HCT116 (cell line): ENCODE results near the gene PCNX1. TPM values are rescaled to one million over a fixed set of nuclear protein-coding genes. Genes with fewer than 3 reads are reported as not detected.

Source experiments
- ATAC-seq: fragments of 200-7000 bp; cut with Tn5 transposase; 2 replicates; pipeline ENCODE4 v1.9.1; 2020; ENCODE audit warnings: mild to moderate bottlenecking, moderate library complexity
- BruUV-seq: library from RNA; stranded (reverse); fragments of 400-500 nt; replicated peaks from 2 replicates; lab custom pipeline; 2021; lab: Mats Ljungman, UMichigan
- CTCF ChIA-PET: fragments of 300-600 bp; sonication (Branson Sonifier 250); formaldehyde crosslinking; loops from one replicate; lab custom pipeline; 2021; ENCODE audit warnings: antibody characterized with exemption; lab: Charles Lee
- POLR2A ChIA-PET: fragments of 300-600, 350-600 bp; sonication (Branson Sonifier 250); formaldehyde crosslinking; loops from one replicate; lab custom pipeline; 2021; ENCODE audit warnings: antibody characterized with exemption; lab: Charles Lee
- RAD21 ChIA-PET, 2 experiments: fragments of 300-600 bp; sonication (Branson Sonifier 250); formaldehyde crosslinking; loops; one replicate each; lab custom pipeline; 2023; ENCODE audit warnings: low total read pairs in 2 of 2; ENCODE audit not compliant: uncharacterized antibody in 2 of 2, unreplicated experiment in 2 of 2, low non-redundant PET in 1 of 2; lab: Charles Lee
- DNase-seq: peaks from one replicate; pipeline ENCODE4 v3.0.0-alpha.2; 2010; ENCODE audit warnings: low read depth, low spot score
- H2AFZ ChIP-seq: fragments of 200-600 bp; shearing (Covaris generic), sonication (generic); 2 replicates; pipeline ENCODE4 v1.6.1; 2017; ENCODE audit warnings: low read depth, mixed run types, mixed read lengths, antibody characterized with exemption, low read length; ENCODE audit not compliant: poor library complexity, severe bottlenecking
- H3K27ac ChIP-seq: 2 replicates; pipeline ENCODE4 v1.5.1; 2012; ENCODE audit warnings: low read depth, low read length
- H3K27me3 ChIP-seq: fragments of 200-600 bp; sonication (generic); 2 replicates; pipeline ENCODE4 v1.6.1; 2016; ENCODE audit warnings: mixed run types, low read length, mixed read lengths; ENCODE audit not compliant: insufficient read depth
- H3K36me3 ChIP-seq, 2 experiments: fragments of 200-500 bp in 1 of 2; fragments of 200-600 bp in 1 of 2; sonication (Bioruptor generic) in 1 of 2; sonication (generic) in 1 of 2; 2 replicates each; pipeline versions ENCODE4 v1.5.1 to v1.6.1; 2014 to 2016; ENCODE audit warnings: low read length in 2 of 2, inconsistent platforms in 1 of 2, mixed read lengths in 1 of 2, mixed run types in 1 of 2; ENCODE audit not compliant: insufficient read depth in 2 of 2, control insufficient read depth in 1 of 2
- H3K4me1 ChIP-seq, 2 experiments: fragments of 200-600 bp in 1 of 2; sonication (generic) in 1 of 2; 2 replicates each; pipeline versions ENCODE4 v1.5.1 to v1.6.1; 2012 to 2017; ENCODE audit warnings: low read length in 2 of 2, inconsistent platforms in 1 of 2, mild to moderate bottlenecking in 1 of 2, mixed read lengths in 1 of 2, mixed run types in 1 of 2, moderate library complexity in 1 of 2; ENCODE audit not compliant: insufficient read depth in 2 of 2, control insufficient read depth in 1 of 2
- H3K4me2 ChIP-seq: fragments of 200-600 bp; sonication (generic); 2 replicates; pipeline ENCODE4 v1.6.1; 2017; ENCODE audit warnings: mixed run types, low read length, mixed read lengths
- H3K4me3 ChIP-seq, 2 experiments: fragments of 200-600 bp in 1 of 2; sonication (generic) in 1 of 2; replicated peaks in 1 of 2; 2 replicates each; pipeline ENCODE4 v1.5.1; 2011 to 2016; ENCODE audit warnings: low read length in 2 of 2, control low read depth in 1 of 2, low read depth in 1 of 2, mild to moderate bottlenecking in 1 of 2, mixed read lengths in 1 of 2, mixed run types in 1 of 2
- H3K79me2 ChIP-seq: fragments of 200-600 bp; sonication (generic); 2 replicates; pipeline ENCODE4 v1.6.1; 2017; ENCODE audit warnings: mild to moderate bottlenecking, mixed run types, low read length, moderate library complexity, mixed read lengths; ENCODE audit not compliant: insufficient read depth
- H3K9ac ChIP-seq: fragments of 200-600 bp; sonication (generic); 2 replicates; pipeline ENCODE4 v1.6.1; 2016; ENCODE audit warnings: low read length, mixed read lengths
- H3K9me2 ChIP-seq: fragments of 200-600 bp; sonication (generic), shearing (Covaris generic); 2 replicates; pipeline ENCODE4 v1.6.1; 2017; ENCODE audit warnings: mixed run types, mild to moderate bottlenecking, moderate library complexity; ENCODE audit not compliant: insufficient read depth
- H3K9me3 ChIP-seq, 2 experiments: fragments of 200-500 bp in 1 of 2; fragments of 200-600 bp in 1 of 2; sonication (Bioruptor generic) in 1 of 2; sonication (generic) in 1 of 2; 2 replicates each; pipeline ENCODE4 v1.6.1; 2014 to 2017; ENCODE audit warnings: low read length in 2 of 2, mixed read lengths in 2 of 2, inconsistent platforms in 1 of 2, low read depth in 1 of 2, mild to moderate bottlenecking in 1 of 2, mixed run types in 1 of 2, moderate library complexity in 1 of 2; ENCODE audit not compliant: control insufficient read depth in 1 of 2, insufficient read depth in 1 of 2
- H4K20me1 ChIP-seq: fragments of 200-600 bp; sonication (generic), shearing (Covaris generic); 2 replicates; pipeline ENCODE4 v1.6.1; 2017; ENCODE audit warnings: mixed run types, mild to moderate bottlenecking, moderate library complexity; ENCODE audit not compliant: insufficient read depth
- ATF3 ChIP-seq: IDR thresholded peaks from 2 replicates; pipeline ENCODE4 v1.6.1; 2012
- CBX3 ChIP-seq: IDR thresholded peaks from 2 replicates; pipeline ENCODE4 v1.6.1; 2012; ENCODE audit warnings: low read depth
- CEBPB ChIP-seq: IDR thresholded peaks from 2 replicates; pipeline ENCODE4 v1.6.1; 2012; ENCODE audit warnings: low read depth
- EGR1 ChIP-seq: IDR thresholded peaks from 2 replicates; pipeline ENCODE4 v1.6.1; 2012; ENCODE audit warnings: low read depth
- EZH2 ChIP-seq: fragments of 200-600 bp; sonication (generic); IDR thresholded peaks from 2 replicates; pipeline ENCODE4 v1.6.1; 2017; ENCODE audit warnings: antibody characterized with exemption, mixed run types
- EZH2phosphoT487 ChIP-seq: fragments of 200-600 bp; IDR thresholded peaks from 2 replicates; pipeline ENCODE4 v1.6.1; 2018; ENCODE audit warnings: antibody characterized with exemption, borderline replicate concordance
- FOSL1 ChIP-seq: IDR thresholded peaks from 2 replicates; pipeline ENCODE4 v1.6.1; 2012; ENCODE audit warnings: low read depth
- MAX ChIP-seq: IDR thresholded peaks from 2 replicates; pipeline ENCODE4 v1.6.1; 2012
- POLR2A ChIP-seq: IDR thresholded peaks from 2 replicates; pipeline ENCODE4 v1.7.0; 2011; ENCODE audit warnings: borderline replicate concordance; ENCODE audit not compliant: insufficient read depth, insufficient read length; ENCODE audit errors: extremely low read depth
- POLR2AphosphoS5 ChIP-seq: IDR thresholded peaks from 2 replicates; pipeline ENCODE4 v1.6.1; 2011; ENCODE audit warnings: mild to moderate bottlenecking, low read depth, low read length, moderate library complexity
- REST ChIP-seq: IDR thresholded peaks from 2 replicates; pipeline ENCODE4 v1.6.1; 2012; ENCODE audit warnings: low read depth
- SRF ChIP-seq: IDR thresholded peaks from 2 replicates; pipeline ENCODE4 v1.6.1; 2012; ENCODE audit warnings: low read depth
- ZFX ChIP-seq: fragments of 450-650 bp; IDR thresholded peaks from 2 replicates; pipeline ENCODE4 v1.6.1; 2017
- ZNF274 ChIP-seq: fragments of 200-500 bp; sonication (Bioruptor generic); IDR thresholded peaks from 2 replicates; pipeline ENCODE4 v1.6.1; 2014; ENCODE audit warnings: mild to moderate bottlenecking, low read depth, low read length, inconsistent platforms
- intact Hi-C: fragments of 100-400 bp; cut with micrococcal nuclease; formaldehyde crosslinking; loops from 2 replicates; pipeline ENCODE4 v1.10.0; 2022
- total RNA-seq: library from RNA; stranded (reverse); gene quantifications from one replicate; pipeline ENCODE4 v1.2.1, GENCODE V29; 2021; ENCODE audit not compliant: unreplicated experiment
- TF ChIP-seq, protein P1 (sequence below), 3 experiments: fragments of 200-600 bp in 1 of 3; sonication (generic) in 1 of 3; IDR thresholded peaks in 2 of 3; conservative IDR thresholded peaks in 1 of 3; 2 replicates each; pipeline ENCODE4 v1.5.1; 2012 to 2017; ENCODE audit warnings: low read depth in 2 of 3, low read length in 2 of 3, antibody characterized with exemption in 1 of 3, borderline replicate concordance in 1 of 3, control low read depth in 1 of 3, mild to moderate bottlenecking in 1 of 3, mixed read lengths in 1 of 3, mixed run types in 1 of 3, moderate library complexity in 1 of 3; ENCODE audit not compliant: insufficient read depth in 1 of 3

PCNX1 gene
- total RNA-seq, 1 experiment from 2014 or later = 52.2 TPM

GRCh38 chr14:71119832-71120231 lies 212.6 kb downstream of the PCNX1 start:
- no TSS peak for BruUV-seq
- DNase-seq = no peak
- RAD21 ChIA-PET = no interaction called here
- Histone ChIP-seq H3K9me2 (no peaks in the 10 kb centered on the region), H3K27me3 (no peaks in the 10 kb centered on the region), H3K27ac (no peak overlapping the region), H3K9ac (no peak overlapping the region), H3K36me3 (no peaks in the 10 kb centered on the region), H2AFZ (no peak overlapping the region), H4K20me1 (no peaks in the 10 kb centered on the region), H3K79me2 (no peaks in the 10 kb centered on the region), H3K4me1 (peaks cover 0 to 12% of the 10 kb centered on the region in 2 experiments; a peak in 2 of 4 replicates), H3K4me2 (no peak overlapping the region), H3K4me3 (no peak overlapping the region), H3K9me3 (no peaks in the 10 kb centered on the region)
- ATAC-seq = no peak
- CTCF ChIA-PET = interaction anchor here (2.5 kb wide), 1 partner anchor 16 kb away, joined by 8 read pairs; no protein-coding TSS in a partner anchor
- intact Hi-C loops = no loop called here
- no peak for TF ChIP-seq POLR2AphosphoS5
- TF ChIP-seq CBX3 = no peak
- TF ChIP-seq SRF = no peak
- TF ChIP-seq POLR2A = no peak
- TF ChIP-seq EZH2 = no peak
- no peak for TF ChIP-seq ATF3
- no peak for TF ChIP-seq REST
- no peak for TF ChIP-seq FOSL1
- no peak for TF ChIP-seq EGR1
- TF ChIP-seq MAX = no peak
- no peak for TF ChIP-seq EZH2phosphoT487
- no peak for TF ChIP-seq ZFX
- no peak for TF ChIP-seq ZNF274
- TF ChIP-seq CEBPB = no peak
- TF ChIP-seq, protein P1, sequence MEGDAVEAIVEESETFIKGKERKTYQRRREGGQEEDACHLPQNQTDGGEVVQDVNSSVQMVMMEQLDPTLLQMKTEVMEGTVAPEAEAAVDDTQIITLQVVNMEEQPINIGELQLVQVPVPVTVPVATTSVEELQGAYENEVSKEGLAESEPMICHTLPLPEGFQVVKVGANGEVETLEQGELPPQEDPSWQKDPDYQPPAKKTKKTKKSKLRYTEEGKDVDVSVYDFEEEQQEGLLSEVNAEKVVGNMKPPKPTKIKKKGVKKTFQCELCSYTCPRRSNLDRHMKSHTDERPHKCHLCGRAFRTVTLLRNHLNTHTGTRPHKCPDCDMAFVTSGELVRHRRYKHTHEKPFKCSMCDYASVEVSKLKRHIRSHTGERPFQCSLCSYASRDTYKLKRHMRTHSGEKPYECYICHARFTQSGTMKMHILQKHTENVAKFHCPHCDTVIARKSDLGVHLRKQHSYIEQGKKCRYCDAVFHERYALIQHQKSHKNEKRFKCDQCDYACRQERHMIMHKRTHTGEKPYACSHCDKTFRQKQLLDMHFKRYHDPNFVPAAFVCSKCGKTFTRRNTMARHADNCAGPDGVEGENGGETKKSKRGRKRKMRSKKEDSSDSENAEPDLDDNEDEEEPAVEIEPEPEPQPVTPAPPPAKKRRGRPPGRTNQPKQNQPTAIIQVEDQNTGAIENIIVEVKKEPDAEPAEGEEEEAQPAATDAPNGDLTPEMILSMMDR (IDR thresholded peaks at IDR 0.05 in 2 of 3, conservative IDR thresholded peaks at IDR 0.05 in 1 of 3; ENCODE audit: borderline replicate concordance in 1 of 3, insufficient read depth in 1 of 3, low read depth in 2 of 3, low read length in 2 of 3) = no peak
- POLR2A ChIA-PET = no interaction called here
